ENCODE results near the gene ZGLP1.
A peak's percentile ranks its signal among the peaks of the same experiment; 100 is the strongest.

The ZGLP1 gene

DNA sequence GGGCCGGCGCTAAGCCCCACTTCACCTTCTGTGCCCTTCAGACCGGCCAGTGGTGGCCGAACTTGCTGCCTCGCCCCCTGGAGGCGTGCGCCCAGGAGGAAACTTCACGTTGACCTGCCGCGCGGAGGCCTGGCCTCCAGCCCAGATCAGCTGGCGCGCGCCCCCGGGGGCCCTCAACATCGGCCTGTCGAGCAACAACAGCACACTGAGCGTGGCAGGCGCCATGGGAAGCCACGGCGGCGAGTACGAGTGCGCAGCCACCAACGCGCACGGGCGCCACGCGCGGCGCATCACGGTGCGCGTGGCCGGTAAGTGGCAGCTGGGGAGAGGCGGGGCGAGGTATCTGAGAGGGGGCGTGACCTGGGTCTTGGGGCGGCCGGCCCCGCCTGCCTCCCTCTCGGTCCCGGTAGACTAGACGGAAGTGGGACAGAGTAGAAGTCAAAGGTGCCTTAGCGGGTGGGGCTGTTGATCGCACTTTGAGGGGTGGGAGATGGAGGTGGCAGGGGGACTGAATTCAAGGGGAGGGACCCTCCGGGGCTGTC lies 14.2 kb downstream of the ZGLP1 start:
- no peak overlapping the region for H4K8ac ChIP-seq (ENCODE audit: low read length)
- H2AK5ac ChIP-seq (ENCODE audit: low read length, severe bottlenecking), result no peak overlapping the region
- no peak overlapping the region for H3K18ac ChIP-seq (ENCODE audit: low read depth in 1 of 2, low read length in 2 of 2)
- no peak overlapping the region for H2BK15ac ChIP-seq (ENCODE audit: low read depth, poor library complexity, severe bottlenecking)
- no peak overlapping the region for H3K4me3 ChIP-seq (ENCODE audit: insufficient read depth in 1 of 2, low read depth in 1 of 2, low read length in 2 of 2)
- no peak overlapping the region for H2AFZ ChIP-seq (ENCODE audit: low read depth, low read length)
- H3K79me1 ChIP-seq (replicated peaks; ENCODE audit: low read length, poor library complexity, severe bottlenecking), result no peaks in the 10 kb centered on the region
- H3K9me3 ChIP-seq (ENCODE audit: control insufficient read depth, low read length), result peaks cover 4% of the 10 kb centered on the region
- H4K91ac ChIP-seq (ENCODE audit: low read length), result no peak overlapping the region
- DNase-seq, result no peak
- peaks cover 64 to 79% of the 10 kb centered on the region in 2 experiments for H3K27me3 ChIP-seq (ENCODE audit: control insufficient read depth in 1 of 2, insufficient read depth in 1 of 2, low read length in 2 of 2)
- H3K4me2 ChIP-seq (ENCODE audit: low read length, poor library complexity, severe bottlenecking), result no peak overlapping the region
- H3K27ac ChIP-seq (ENCODE audit: low read length, poor library complexity, severe bottlenecking), result no peak overlapping the region
- peaks cover 42% of the 10 kb centered on the region for H3K4me1 ChIP-seq (ENCODE audit: control insufficient read depth, insufficient read depth, low read depth, low read length)
- no peak overlapping the region for H3K9ac ChIP-seq (ENCODE audit: low read length)
- no peak overlapping the region for H3K14ac ChIP-seq (ENCODE audit: low read length in 2 of 2)
- no peak overlapping the region for H2BK120ac ChIP-seq (ENCODE audit: low read depth, low read length)
- H2BK5ac ChIP-seq (ENCODE audit: low read depth, low read length, poor library complexity, severe bottlenecking), result no peak overlapping the region
- no peak overlapping the region for H2BK12ac ChIP-seq (ENCODE audit: low read length in 2 of 2)
- peaks cover 0 to 3% of the 10 kb centered on the region in 2 experiments for H3K36me3 ChIP-seq (ENCODE audit: control insufficient read depth in 1 of 2, insufficient read depth in 2 of 2, low read depth in 1 of 2, low read length in 2 of 2)
- H3K23ac ChIP-seq (ENCODE audit: low read length in 2 of 2), result peak overlapping the region in 1 of 2 experiments; percentile 15
- 13% methylated on average over 44 of the region's 48 CpGs for WGBS
- no peak overlapping the region for H3K4ac ChIP-seq (ENCODE audit: low read depth in 1 of 2, low read length in 2 of 2)

DNA sequence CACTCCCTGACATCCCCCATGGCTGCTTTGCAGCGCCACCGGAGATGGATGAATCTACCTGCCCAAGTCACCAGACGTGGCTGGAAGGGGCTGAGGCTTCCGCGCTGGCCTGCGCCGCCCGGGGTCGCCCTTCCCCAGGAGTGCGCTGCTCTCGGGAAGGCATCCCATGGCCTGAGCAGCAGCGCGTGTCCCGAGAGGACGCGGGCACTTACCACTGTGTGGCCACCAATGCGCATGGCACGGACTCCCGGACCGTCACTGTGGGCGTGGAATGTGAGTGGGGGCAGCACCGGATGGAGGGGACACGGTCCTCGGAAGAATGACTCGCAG lies 15.3 kb downstream of the ZGLP1 start:
- Histone ChIP-seq H3K4ac (ENCODE audit: low read depth in 1 of 2, low read length in 2 of 2) (no peak overlapping the region), H2AK5ac (ENCODE audit: low read length, severe bottlenecking) (no peak overlapping the region), H3K4me2 (ENCODE audit: low read length, poor library complexity, severe bottlenecking) (no peak overlapping the region), H3K4me3 (ENCODE audit: insufficient read depth in 1 of 2, low read depth in 1 of 2, low read length in 2 of 2) (no peak overlapping the region), H3K18ac (ENCODE audit: low read depth in 1 of 2, low read length in 2 of 2) (no peak overlapping the region), H2BK5ac (ENCODE audit: low read depth, low read length, poor library complexity, severe bottlenecking) (no peak overlapping the region), H3K9ac (ENCODE audit: low read length) (no peak overlapping the region), H3K14ac (ENCODE audit: low read length in 2 of 2) (no peak overlapping the region), H2BK120ac (ENCODE audit: low read depth, low read length) (no peak overlapping the region), H3K27ac (ENCODE audit: low read length, poor library complexity, severe bottlenecking) (no peak overlapping the region), H2BK12ac (ENCODE audit: low read length in 2 of 2) (no peak overlapping the region), H3K23ac (ENCODE audit: low read length in 2 of 2) (peak overlapping the region in 1 of 2 experiments; percentile 73), H4K8ac (ENCODE audit: low read length) (no peak overlapping the region), H3K36me3 (ENCODE audit: control insufficient read depth in 1 of 2, insufficient read depth in 2 of 2, low read depth in 1 of 2, low read length in 2 of 2) (peaks cover 0 to 3% of the 10 kb centered on the region in 2 experiments), H2BK15ac (ENCODE audit: low read depth, poor library complexity, severe bottlenecking) (no peak overlapping the region), H3K79me1 (replicated peaks; ENCODE audit: low read length, poor library complexity, severe bottlenecking) (no peaks in the 10 kb centered on the region), H2AFZ (ENCODE audit: low read depth, low read length) (no peak overlapping the region), H3K9me3 (ENCODE audit: control insufficient read depth, low read length) (peaks cover 4% of the 10 kb centered on the region), H3K27me3 (ENCODE audit: control insufficient read depth in 1 of 2, insufficient read depth in 1 of 2, low read length in 2 of 2) (peaks cover 73 to 79% of the 10 kb centered on the region in 2 experiments), H4K91ac (ENCODE audit: low read length) (no peak overlapping the region), H3K4me1 (ENCODE audit: control insufficient read depth, insufficient read depth, low read depth, low read length) (peaks cover 52% of the 10 kb centered on the region)
- WGBS, result 42% methylated on average over 25 of the region's 25 CpGs
- DNase-seq, result no peak

- 65% methylated on average over 49 of the region's 49 CpGs for WGBS
- no peak overlapping the region for H2BK15ac ChIP-seq (ENCODE audit: low read depth, poor library complexity, severe bottlenecking)
- H3K23ac ChIP-seq (ENCODE audit: low read length in 2 of 2), result peak overlapping the region in 1 of 2 experiments; percentile 73
- H2BK120ac ChIP-seq (ENCODE audit: low read depth, low read length), result no peak overlapping the region
- peaks cover 0 to 3% of the 10 kb centered on the region in 2 experiments for H3K36me3 ChIP-seq (ENCODE audit: control insufficient read depth in 1 of 2, insufficient read depth in 2 of 2, low read depth in 1 of 2, low read length in 2 of 2)
- no peak overlapping the region for H3K4me2 ChIP-seq (ENCODE audit: low read length, poor library complexity, severe bottlenecking)
- H3K4me1 ChIP-seq (ENCODE audit: control insufficient read depth, insufficient read depth, low read depth, low read length), result peaks cover 57% of the 10 kb centered on the region
- H4K91ac ChIP-seq (ENCODE audit: low read length), result no peak overlapping the region
- H3K4ac ChIP-seq (ENCODE audit: low read depth in 1 of 2, low read length in 2 of 2), result no peak overlapping the region
- no peak overlapping the region for H2AK5ac ChIP-seq (ENCODE audit: low read length, severe bottlenecking)
- no peak overlapping the region for H4K8ac ChIP-seq (ENCODE audit: low read length)
- no peak overlapping the region for H3K18ac ChIP-seq (ENCODE audit: low read depth in 1 of 2, low read length in 2 of 2)
- H3K9me3 ChIP-seq (ENCODE audit: control insufficient read depth, low read length), result peaks cover 7% of the 10 kb centered on the region
- H3K4me3 ChIP-seq (ENCODE audit: insufficient read depth in 1 of 2, low read depth in 1 of 2, low read length in 2 of 2), result peak overlapping the region in 1 of 2 experiments; percentile 15
- H2BK5ac ChIP-seq (ENCODE audit: low read depth, low read length, poor library complexity, severe bottlenecking), result no peak overlapping the region
- H3K14ac ChIP-seq (ENCODE audit: low read length in 2 of 2), result no peak overlapping the region
- no peak overlapping the region for H3K27ac ChIP-seq (ENCODE audit: low read length, poor library complexity, severe bottlenecking)
- peaks cover 78 to 79% of the 10 kb centered on the region in 2 experiments for H3K27me3 ChIP-seq (ENCODE audit: control insufficient read depth in 1 of 2, insufficient read depth in 1 of 2, low read length in 2 of 2)
- no peaks in the 10 kb centered on the region for H3K79me1 ChIP-seq (replicated peaks; ENCODE audit: low read length, poor library complexity, severe bottlenecking)
- H2BK12ac ChIP-seq (ENCODE audit: low read length in 2 of 2), result no peak overlapping the region
- no peak overlapping the region for H2AFZ ChIP-seq (ENCODE audit: low read depth, low read length)
- DNase-seq, result no peak
- no peak overlapping the region for H3K9ac ChIP-seq (ENCODE audit: low read length)
Measured at GRCh38 chr19:10293637-10294367, 15.8 kb downstream of the ZGLP1 start.

- H2AFZ ChIP-seq (ENCODE audit: low read depth, low read length), result no peak overlapping the region
- WGBS, result 35% methylated on average over 56 of the region's 56 CpGs
- H2AK5ac ChIP-seq (ENCODE audit: low read length, severe bottlenecking), result no peak overlapping the region
- H3K9me3 ChIP-seq (ENCODE audit: control insufficient read depth, low read length), result peaks cover 9% of the 10 kb centered on the region
- no peaks in the 10 kb centered on the region for H3K79me1 ChIP-seq (replicated peaks; ENCODE audit: low read length, poor library complexity, severe bottlenecking)
- H3K9ac ChIP-seq (ENCODE audit: low read length), result no peak overlapping the region
- no peak overlapping the region for H3K14ac ChIP-seq (ENCODE audit: low read length in 2 of 2)
- H2BK120ac ChIP-seq (ENCODE audit: low read depth, low read length), result no peak overlapping the region
- H2BK5ac ChIP-seq (ENCODE audit: low read depth, low read length, poor library complexity, severe bottlenecking), result no peak overlapping the region
- no peak overlapping the region for H2BK15ac ChIP-seq (ENCODE audit: low read depth, poor library complexity, severe bottlenecking)
- no peak overlapping the region for H3K4ac ChIP-seq (ENCODE audit: low read depth in 1 of 2, low read length in 2 of 2)
- peaks cover 60% of the 10 kb centered on the region for H3K4me1 ChIP-seq (ENCODE audit: control insufficient read depth, insufficient read depth, low read depth, low read length)
- no peak overlapping the region for H4K8ac ChIP-seq (ENCODE audit: low read length)
- H4K91ac ChIP-seq (ENCODE audit: low read length), result no peak overlapping the region
- no peak overlapping the region for H3K27ac ChIP-seq (ENCODE audit: low read length, poor library complexity, severe bottlenecking)
- H3K27me3 ChIP-seq (ENCODE audit: control insufficient read depth in 1 of 2, insufficient read depth in 1 of 2, low read length in 2 of 2), result peaks cover 86% of the 10 kb centered on the region in 2 experiments
- H3K4me2 ChIP-seq (ENCODE audit: low read length, poor library complexity, severe bottlenecking), result peak overlapping the region; percentile 8
- H3K23ac ChIP-seq (ENCODE audit: low read length in 2 of 2), result no peak overlapping the region
- no peak overlapping the region for H3K18ac ChIP-seq (ENCODE audit: low read depth in 1 of 2, low read length in 2 of 2)
- peaks cover 0 to 3% of the 10 kb centered on the region in 2 experiments for H3K36me3 ChIP-seq (ENCODE audit: control insufficient read depth in 1 of 2, insufficient read depth in 2 of 2, low read depth in 1 of 2, low read length in 2 of 2)
- H3K4me3 ChIP-seq (ENCODE audit: insufficient read depth in 1 of 2, low read depth in 1 of 2, low read length in 2 of 2), result no peak overlapping the region
- H2BK12ac ChIP-seq (ENCODE audit: low read length in 2 of 2), result no peak overlapping the region
- no peak for DNase-seq
Measured at GRCh38 chr19:10292789-10293636, 16.6 kb downstream of the ZGLP1 start.

Data from mesenchymal stem cell (in vitro differentiated cells and primary cell).